K562 (cell line): ENCODE results near the gene UQCRHL. TPM values are rescaled to one million over a fixed set of nuclear protein-coding genes. Genes with fewer than 3 reads are reported as not detected.

Experiments used
- FOXA3 ChIP-seq, 2 experiments: fragments of 450-650 bp in 1 of 2; sonication (generic) in 1 of 2; formaldehyde crosslinking; IDR thresholded peaks in 1 of 2; conservative IDR thresholded peaks in 1 of 2; 2 replicates each; pipeline versions ENCODE4 v1.4.0 to v1.8.0; 2020 to 2022; ENCODE audit warnings: mild to moderate bottlenecking in 2 of 2, missing genetic modification reagents in 1 of 2
- HMGXB4 ChIP-seq: sonication (generic); formaldehyde crosslinking; IDR thresholded peaks from 2 replicates; pipeline ENCODE4 v1.8.1; 2023; ENCODE audit warnings: mild to moderate bottlenecking, missing genetic modification reagents
- PBX2 ChIP-seq, 2 experiments: IDR thresholded peaks in 1 of 2; conservative IDR thresholded peaks in 1 of 2; 2 replicates each; pipeline ENCODE4 v1.6.1; 2016; ENCODE audit warnings: low read depth in 2 of 2, mild to moderate bottlenecking in 1 of 2, missing compliant biosample characterization in 1 of 2, missing genetic modification characterization in 1 of 2, moderate library complexity in 1 of 2
- RAD21 ChIP-seq, 2 experiments: fragments of 250-450 bp in 1 of 2; fragments of 450-650 bp in 1 of 2; sonication (Bioruptor Pico) in 1 of 2; formaldehyde crosslinking in 1 of 2; IDR thresholded peaks in 1 of 2; conservative IDR thresholded peaks in 1 of 2; 2 replicates each; pipeline versions ENCODE4 v1.4.0 to v1.8.0; 2020 to 2022; ENCODE audit warnings: mild to moderate bottlenecking in 2 of 2, moderate library complexity in 1 of 2
- RBBP5 ChIP-seq: fragments of 200-600 bp; sonication (generic); IDR thresholded peaks from 2 replicates; pipeline ENCODE4 v1.6.1; 2012; ENCODE audit warnings: borderline replicate concordance, mild to moderate bottlenecking, low read length, control low read depth, inconsistent platforms; ENCODE audit not compliant: insufficient read depth, poor library complexity, severe bottlenecking
- SIN3A ChIP-seq, 2 experiments: fragments of 150-350 bp in 1 of 2; IDR thresholded peaks; 2 replicates each; pipeline ENCODE4 v1.6.1; 2011 to 2016; ENCODE audit warnings: borderline replicate concordance in 2 of 2, low read depth in 2 of 2, low read length in 2 of 2, mild to moderate bottlenecking in 2 of 2, moderate library complexity in 2 of 2; ENCODE audit not compliant: control insufficient read depth in 1 of 2
- SMAD4 ChIP-seq: fragments of 250-450 bp; sonication (Bioruptor Pico); conservative IDR thresholded peaks from 2 replicates; pipeline ENCODE4 v1.8.0; 2021; ENCODE audit warnings: inconsistent platforms, mild to moderate bottlenecking, moderate library complexity
- SMARCA5 ChIP-seq: fragments of 450-650 bp; IDR thresholded peaks from 2 replicates; pipeline ENCODE4 v1.6.1; 2016
- SMC3 ChIP-seq: conservative IDR thresholded peaks from 2 replicates; pipeline ENCODE4 v1.6.1; 2011; ENCODE audit warnings: low read depth, low read length, improper control_type of control experiment; ENCODE audit not compliant: insufficient read depth
- ZC3H4 ChIP-seq: sonication (generic); formaldehyde crosslinking; IDR thresholded peaks from 2 replicates; pipeline ENCODE4 v1.9.0; 2021; ENCODE audit warnings: missing genetic modification reagents, borderline replicate concordance
- ZNF592 ChIP-seq: fragments of 450-650 bp; IDR thresholded peaks from 2 replicates; pipeline ENCODE4 v1.6.1; 2017; ENCODE audit warnings: antibody characterized with exemption, mild to moderate bottlenecking
- polyA plus RNA-seq, 8 experiments: library from polyadenylated mRNA; depleted of rRNA in 4 of 8; stranded (reverse) in 5 of 8; unstranded in 3 of 8; fragments of >200 nt; fragmentation: Nextera tagmentation in 2 of 8; fragmentation: Illumina TruSeq in 1 of 8; extraction: Ambion mirVana in 2 of 8; extraction: Trizol in 1 of 8; gene quantifications; 2 replicates each; pipeline versions ENCODE4 v1.2.1 to v1.2.3, GENCODE V29; 2011 to 2014; ENCODE audit warnings: inconsistent platforms in 1 of 8, missing spikeins in 1 of 8
- total RNA-seq, 7 experiments: library from RNA; depleted of rRNA in 6 of 7; stranded (reverse); fragments of >200 nt in 6 of 7; fragmentation: Illumina TruSeq in 2 of 7; extraction: Trizol in 2 of 7; gene quantifications; 2 replicates each; pipeline versions ENCODE4 v1.2.1 to v1.2.3, GENCODE V29; 2011 to 2021; ENCODE audit warnings: low replicate concordance in 1 of 7
- TF ChIP-seq, protein P1 (sequence below): fragments of 450-650 bp; IDR thresholded peaks from 2 replicates; pipeline ENCODE4 v1.6.1; 2016; ENCODE audit warnings: low read depth, mild to moderate bottlenecking, moderate library complexity
- TF ChIP-seq, protein P2 (sequence below), 2 experiments: fragments of 250-450 bp in 1 of 2; fragments of 450-650 bp in 1 of 2; sonication (Bioruptor Pico) in 1 of 2; IDR thresholded peaks; 2 replicates each; pipeline versions ENCODE4 v1.6.1 to v1.8.0; 2016 to 2021; ENCODE audit warnings: mild to moderate bottlenecking in 2 of 2, moderate library complexity in 2 of 2, missing compliant biosample characterization in 1 of 2, missing genetic modification characterization in 1 of 2

The UQCRHL gene
- total and polyA plus RNA-seq, 9 of the 15 experiments (the other 6 are each of a cell fraction or from before 2014, with no cell fraction given), result 5.1 to 41.3 (median 21.8) TPM

- TF ChIP-seq SIN3A (IDR thresholded peaks at IDR 0.05; ENCODE audit: borderline replicate concordance in 2 of 2, control insufficient read depth in 1 of 2, low read depth in 2 of 2, low read length in 2 of 2) (no peak), RAD21 (CRISPR knock-in tag; conservative IDR thresholded peaks at IDR 0.05 in 1 of 2, IDR thresholded peaks at IDR 0.05 in 1 of 2) (no peak), SMARCA5 (no peak), ZC3H4 (CRISPR knock-in tag) (no peak), RBBP5 (no peak), PBX2 (CRISPR knock-in tag; IDR thresholded peaks at IDR 0.05; ENCODE audit: low read depth) (no peak), PBX2 (tag; conservative IDR thresholded peaks at IDR 0.05; ENCODE audit: low read depth) (no peak), SMC3 (0 out of 2 replicates have a peak, but pooled peaks have one; percentile 4), SMAD4 (CRISPR knock-in tag) (peak; percentile 32; the same call in 1 of the 2 replicates), HMGXB4 (CRISPR knock-in tag) (no peak), FOXA3 (CRISPR knock-in tag; conservative IDR thresholded peaks at IDR 0.05 in 1 of 2, IDR thresholded peaks at IDR 0.05 in 1 of 2) (peak in 1 of 2 experiments; percentile 81; a peak in 2 of 4 replicates), ZNF592 (peak; percentile 96)
- TF ChIP-seq, protein P1, sequence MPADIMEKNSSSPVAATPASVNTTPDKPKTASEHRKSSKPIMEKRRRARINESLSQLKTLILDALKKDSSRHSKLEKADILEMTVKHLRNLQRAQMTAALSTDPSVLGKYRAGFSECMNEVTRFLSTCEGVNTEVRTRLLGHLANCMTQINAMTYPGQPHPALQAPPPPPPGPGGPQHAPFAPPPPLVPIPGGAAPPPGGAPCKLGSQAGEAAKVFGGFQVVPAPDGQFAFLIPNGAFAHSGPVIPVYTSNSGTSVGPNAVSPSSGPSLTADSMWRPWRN, result no peak
- TF ChIP-seq, protein P2, sequence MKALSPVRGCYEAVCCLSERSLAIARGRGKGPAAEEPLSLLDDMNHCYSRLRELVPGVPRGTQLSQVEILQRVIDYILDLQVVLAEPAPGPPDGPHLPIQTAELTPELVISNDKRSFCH (CRISPR knock-in tag; IDR thresholded peaks at IDR 0.05), result no peak
- TF ChIP-seq, protein P2 (tag; IDR thresholded peaks at IDR 0.05), result 0 out of 2 replicates have a peak, but pooled peaks have one; percentile 20
These were observed 28.5 kb upstream of the UQCRHL start (continued) for GRCh38 chr1:15835741-15836510.
